Anterior cingulate cortex (tissue), 58 donors: ENCODE measurements around the gene MREG.

Experiments used
- DNase-seq, 58 donors: peaks; one replicate each; lab custom pipeline; 2025; lab: John Stamatoyannopoulos, UW

The MREG gene

DNA sequence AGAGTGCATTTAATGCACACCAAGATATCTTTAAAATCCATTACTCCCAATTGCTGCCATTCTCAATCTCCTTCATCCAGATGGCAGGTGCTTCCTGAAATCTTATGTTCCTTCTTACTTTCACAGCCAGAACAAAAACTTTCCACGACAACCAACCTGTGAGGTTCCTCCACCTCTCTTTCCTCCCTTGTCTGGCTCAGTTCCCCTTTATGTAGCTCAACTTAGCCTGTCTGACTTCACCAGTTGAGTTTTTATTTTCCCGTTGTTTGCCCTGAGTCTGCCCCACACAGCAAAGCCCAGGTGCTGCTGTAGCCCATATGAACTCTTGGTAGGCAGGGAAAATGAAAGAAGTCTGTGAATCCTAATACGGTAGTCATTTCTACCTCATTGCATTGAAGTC lies 112.5 kb downstream of the MREG start:
- DNase-seq = no peak

- no peak for DNase-seq
Measured at GRCh38 chr2:215900203-215900611, 113.1 kb downstream of the MREG start.

- DNase-seq = no peak
Measured at GRCh38 chr2:215899141-215900074, 113.9 kb downstream of the MREG start.

- no peak for DNase-seq
Measured at GRCh38 chr2:215898363-215898762, 115.0 kb downstream of the MREG start.

GRCh38 chr2:215896921-215897320 lies 116.4 kb downstream of the MREG start:
- DNase-seq = no peak

DNA sequence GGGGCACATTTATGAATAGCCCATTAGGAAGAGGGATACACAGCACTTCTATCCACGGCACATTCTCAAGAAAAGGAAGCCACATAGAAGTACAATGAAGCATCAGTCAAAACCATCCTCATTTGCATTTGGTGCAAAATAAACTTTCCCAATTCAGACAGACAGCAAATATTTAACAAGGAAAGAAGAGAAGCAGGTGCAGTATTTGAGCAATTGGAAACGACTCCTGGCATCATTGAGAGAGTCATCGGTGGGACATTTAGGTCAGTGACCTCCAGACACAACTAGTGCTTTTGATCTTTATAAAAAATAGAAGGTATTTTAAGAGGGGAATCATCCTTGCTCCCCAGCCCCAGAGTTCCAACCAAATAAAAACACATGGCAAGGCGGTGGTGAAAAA lies 118.0 kb downstream of the MREG start:
- no peak for DNase-seq
